Heart left ventricle (tissue), 16 donors: ENCODE results near the gene CNNM4. TPM values are rescaled to one million over a fixed set of nuclear protein-coding genes. Genes with fewer than 3 reads are reported as not detected.

Experiments used
- ATAC-seq, 4 donors: fragments of 200-7000 bp; cut with Tn5 transposase; one replicate each; pipeline ENCODE4 v1.9.1; 2020 to 2022; ENCODE audit warnings: moderate library complexity in 4 of 4, mild to moderate bottlenecking in 3 of 4, moderate number of reproducible peaks in 1 of 4
- DNase-seq, 5 donors: peaks; one replicate each; pipeline ENCODE4 v3.0.0-alpha.2; 2020
- H3K27ac ChIP-seq, 12 donors: fragments of 200-600 bp; sonication (generic) in 4 of 12; one replicate each; pipeline versions ENCODE4 v1.5.0 to v1.8.0; 2016 to 2022; ENCODE audit warnings: mild to moderate bottlenecking in 2 of 12
- H3K27me3 ChIP-seq, 9 donors: fragments of 200-600 bp; sonication (generic) in 2 of 9; one replicate each; pipeline versions ENCODE4 v1.5.1 to v1.8.0; 2016 to 2022; ENCODE audit warnings: mild to moderate bottlenecking in 3 of 9
- H3K36me3 ChIP-seq, 9 donors: fragments of 200-600 bp; sonication (generic) in 2 of 9; one replicate each; pipeline versions ENCODE4 v1.5.0 to v1.8.0; 2018 to 2022; ENCODE audit warnings: mild to moderate bottlenecking in 2 of 9
- H3K4me1 ChIP-seq, 12 donors: fragments of 200-600 bp; sonication (generic) in 4 of 12; one replicate each; pipeline versions ENCODE4 v1.5.0 to v1.8.0; 2016 to 2022; ENCODE audit warnings: mild to moderate bottlenecking in 3 of 12
- H3K4me3 ChIP-seq, 12 donors: fragments of 200-600 bp; sonication (generic) in 4 of 12; one replicate each; pipeline versions ENCODE4 v1.5.0 to v1.8.0; 2017 to 2022; ENCODE audit warnings: mild to moderate bottlenecking in 9 of 12, moderate library complexity in 4 of 12
- H3K9me3 ChIP-seq, 12 donors: fragments of 200-600 bp; sonication (generic) in 4 of 12; one replicate each; pipeline versions ENCODE4 v1.5.0 to v1.8.0; 2016 to 2022; ENCODE audit warnings: mild to moderate bottlenecking in 1 of 12
- CTCF ChIP-seq, 12 donors: fragments of 200-600 bp; sonication (generic) in 4 of 12; IDR thresholded peaks; one replicate each; pipeline versions ENCODE4 v1.5.0 to v1.8.0; 2018 to 2022; ENCODE audit warnings: antibody characterized with exemption in 12 of 12, mild to moderate bottlenecking in 5 of 12
- POLR2A ChIP-seq, 2 donors: fragments of 450-650 bp; IDR thresholded peaks; one replicate each; pipeline ENCODE4 v1.6.1; 2017; ENCODE audit warnings: antibody characterized with exemption in 2 of 2, mild to moderate bottlenecking in 2 of 2, moderate library complexity in 2 of 2
- WGBS, 4 donors: extraction: QIAGEN DNeasy Blood & Tissue Kit in 2 of 4; methylation state at CpG; one replicate each; pipeline versions ENCODE4 v1.1.5 to v1.1.7; 2013 to 2018; 5-methylcytosine and 5-hydroxymethylcytosine counted together
- intact Hi-C, 10 donors: fragments of 100-400 bp; cut with DNase I; formaldehyde crosslinking; loops; one replicate each; pipeline versions ENCODE4 v1.11.1 to v1.14.2; 2022
- polyA plus RNA-seq, 2 donors: library from polyadenylated mRNA; stranded (reverse); fragments of 200-250 nt; gene quantifications; one replicate each; pipeline ENCODE4 v1.2.3, GENCODE V29; 2013
- total RNA-seq, 9 donors: library from RNA; depleted of rRNA in 2 of 9; stranded (reverse); fragments of >200 nt in 2 of 9; fragmentation: NEBNext Ultra II Directional in 3 of 9; extraction: Animal tissue kit (Norgen Biotek cat#: 25700) in 3 of 9; gene quantifications; one replicate each; pipeline versions ENCODE4 v1.1.0 to v1.2.4, GENCODE V29; 2016 to 2023
- donor health status: ischemic (EF 13 %, LVEDD 7.1; RV severe dilation, severe dysfunction).
- donor health status: healthy with polysubstance abuse.
- donor health status: DM: no; HTN: yes; CAD: no.
- donor health status: DM: no; HTN: no; CAD: no.
- donor health status: ischemic (EF 25% LVEDD 6.9; RV normal size, moderate dysfunction).
- donor health status: ischemic (EF 25% LVEDD 5.7; RV mildly dilated, moderate dysfunction).
- donor health status: healthy.
- donor health status: DM: yes; HTN: yes; CAD: no.
- donor health status: ischemic (EF 35%, LVEDD 5.7; RV mildly dilated, moderate dysfunction).
- donor health status: nonischemic (EF 11% LVEDD 7.7; RV severe dilation, severe dysfunction).
- donor health status: DM: yes; HTN: yes; CAD: no.
- donor health status: PGD.
- donor health status: ischemic (EF 29% LVEDD 5.4; RV normal size, mild dysfunction).
- donor health status: nonischemic (EF 23%, LVEDD 6.1; RV moderate dilation, normal function).

CNNM4 gene
- total and polyA plus RNA-seq, 11 donors: 11.3 to 47.7 (median 27.7) TPM

- ATAC-seq: peak in 2 of 4 donors; percentile 6 to 53
- H3K27me3 ChIP-seq: no peaks in the 10 kb centered on the region
- peak overlapping the region in 2 of 12 donors; percentile 24 to 50 for H3K27ac ChIP-seq
- H3K9me3 ChIP-seq: no peaks in the 10 kb centered on the region
- peaks cover 0 to 73% (median 67%) of the 10 kb centered on the region in 9 donors for H3K36me3 ChIP-seq
- peak in 1 of 5 donors; percentile 27 for DNase-seq
- TF ChIP-seq CTCF (IDR thresholded peaks at IDR 0.05): no peak
- TF ChIP-seq POLR2A (IDR thresholded peaks at IDR 0.05): no peak
- no peak overlapping the region for H3K4me3 ChIP-seq
- intact Hi-C loops: loop anchor here in 1 of 10 donors (10.0 kb wide), 1 partner anchor 267 kb away; the partner anchor contains the start of gene ANKRD36
- 61 to 69% (median 67%) methylated on average over 8 to 9 of the region's 9 CpGs for WGBS, 4 donors
- peaks cover 0 to 17% (median 4%) of the 10 kb centered on the region in 12 donors for H3K4me1 ChIP-seq
These were observed 87.6 kb downstream of the CNNM4 start for GRCh38 chr2:96848264-96848663.

- 95 to 99% (median 95%) methylated on average over 6 of the region's 6 CpGs for WGBS, 4 donors
These were observed 92.0 kb downstream of the CNNM4 start for GRCh38 chr2:96852667-96853066.

GRCh38 chr2:96853321-96853720, 92.6 kb downstream of the CNNM4 start:
- no peak for DNase-seq
- no peaks in the 10 kb centered on the region for H3K9me3 ChIP-seq

More at GRCh38 chr2:96852667-96853066, 92.0 kb downstream of the CNNM4 start:
- intact Hi-C loops: loop anchor here in 1 of 10 donors (10.0 kb wide), 1 partner anchor 52 kb away; no protein-coding TSS in a partner anchor
- no peak for DNase-seq
- Histone ChIP-seq H3K27me3 (no peaks in the 10 kb centered on the region), H3K9me3 (no peaks in the 10 kb centered on the region), H3K4me3 (no peak overlapping the region), H3K27ac (no peak overlapping the region), H3K4me1 (peaks cover 0 to 17% (median 12%) of the 10 kb centered on the region in 12 donors), H3K36me3 (peaks cover 0 to 69% (median 63%) of the 10 kb centered on the region in 9 donors)
- no peak for TF ChIP-seq POLR2A (IDR thresholded peaks at IDR 0.05)
- no peak for TF ChIP-seq CTCF (IDR thresholded peaks at IDR 0.05)
- no peak for ATAC-seq

More at GRCh38 chr2:96853321-96853720, 92.6 kb downstream of the CNNM4 start:
- TF ChIP-seq POLR2A (IDR thresholded peaks at IDR 0.05): no peak
- no peak for TF ChIP-seq CTCF (IDR thresholded peaks at IDR 0.05)
- Histone ChIP-seq H3K4me1 (peaks cover 0 to 18% (median 12%) of the 10 kb centered on the region in 12 donors), H3K36me3 (peaks cover 0 to 62% (median 56%) of the 10 kb centered on the region in 9 donors), H3K27me3 (no peaks in the 10 kb centered on the region), H3K4me3 (no peak overlapping the region), H3K27ac (no peak overlapping the region)
- WGBS, 4 donors: 93 to 96% (median 95%) methylated on average over 15 of the region's 15 CpGs
- no peak for ATAC-seq
- intact Hi-C loops: loop anchor here in 1 of 10 donors (10.0 kb wide), 1 partner anchor 51 kb away; no protein-coding TSS in a partner anchor
